TTC549 (cell line): ENCODE measurements around the gene MAEL.

Source experiments
- FAIRE-seq: peaks from 2 replicates; lab custom pipeline; 2012; peaks lifted over from hg19 to GRCh38; lab: Jason Lieb, UNC

Gene MAEL

DNA sequence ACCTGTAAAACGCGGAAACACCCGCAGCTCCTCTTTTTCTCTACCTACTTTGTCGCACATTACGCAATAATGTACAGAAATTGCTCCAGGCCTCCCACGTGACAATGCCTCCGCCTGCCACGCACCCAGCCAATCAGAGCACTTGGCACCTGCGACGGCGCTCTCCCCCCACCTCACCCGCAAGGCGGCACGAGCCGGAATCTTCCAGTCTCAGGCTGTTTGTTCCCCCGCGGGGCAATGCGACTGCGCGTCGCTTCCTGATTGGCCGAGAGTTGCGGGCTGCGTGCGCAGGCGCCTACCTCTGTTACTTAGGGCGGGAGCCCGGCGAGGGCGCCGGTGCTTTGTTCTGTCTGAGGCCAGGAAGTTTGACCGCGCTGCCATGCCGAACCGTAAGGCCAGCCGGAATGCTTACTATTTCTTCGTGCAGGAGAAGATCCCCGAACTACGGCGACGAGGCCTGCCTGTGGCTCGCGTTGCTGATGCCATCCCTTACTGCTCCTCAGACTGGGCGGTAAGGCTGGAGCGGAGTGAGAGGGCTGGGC is at the start of gene MAEL:
Gene MAEL (plus strand): TSS at position 307 of the 542 bp plus-strand sequence. CDS start 73 bp downstream, at position 380.
- no peak for FAIRE-seq

- no peak for FAIRE-seq
Measured at GRCh38 chr1:166939741-166940375, 49.2 kb upstream of the MAEL start.

DNA sequence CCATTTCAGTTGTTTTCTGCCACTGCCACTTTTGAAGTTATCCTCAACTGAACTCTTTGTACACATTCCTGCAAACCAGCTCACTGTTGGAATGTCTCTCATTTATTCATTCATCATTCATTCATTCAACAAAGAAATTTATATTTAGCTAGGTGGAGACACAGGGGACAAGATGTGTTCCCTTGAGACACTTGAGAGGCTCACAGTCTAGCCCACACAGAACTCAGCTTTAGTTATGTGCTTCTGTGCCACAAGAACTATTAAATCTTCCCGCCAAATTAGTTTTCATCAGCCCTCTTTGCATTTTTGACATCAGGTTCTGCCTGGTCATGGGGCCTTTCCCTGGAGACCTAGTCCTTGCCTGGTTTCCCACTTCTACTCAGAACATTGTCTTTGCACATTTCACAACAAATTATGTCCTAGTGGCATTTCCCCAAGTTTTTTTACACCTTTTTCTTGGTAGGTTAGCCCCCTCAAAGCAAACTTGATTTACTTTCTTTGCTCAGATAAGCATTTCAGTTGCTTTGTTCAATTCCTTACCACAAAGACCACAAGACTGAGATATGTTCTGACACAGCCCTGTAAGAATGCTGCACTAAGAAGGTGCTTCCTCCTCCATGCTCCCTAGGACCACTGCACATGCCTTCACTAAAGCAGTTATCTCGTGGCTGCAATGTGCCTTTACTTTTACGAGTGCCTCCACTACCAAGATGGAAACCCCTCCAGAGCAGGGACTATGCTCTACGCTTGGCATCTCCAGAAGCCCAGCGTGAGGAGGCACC is 44.7 kb upstream of the MAEL start:
- no peak for FAIRE-seq

GRCh38 chr1:166947398-166948043 is 41.6 kb upstream of the MAEL start:
- FAIRE-seq = no peak

DNA sequence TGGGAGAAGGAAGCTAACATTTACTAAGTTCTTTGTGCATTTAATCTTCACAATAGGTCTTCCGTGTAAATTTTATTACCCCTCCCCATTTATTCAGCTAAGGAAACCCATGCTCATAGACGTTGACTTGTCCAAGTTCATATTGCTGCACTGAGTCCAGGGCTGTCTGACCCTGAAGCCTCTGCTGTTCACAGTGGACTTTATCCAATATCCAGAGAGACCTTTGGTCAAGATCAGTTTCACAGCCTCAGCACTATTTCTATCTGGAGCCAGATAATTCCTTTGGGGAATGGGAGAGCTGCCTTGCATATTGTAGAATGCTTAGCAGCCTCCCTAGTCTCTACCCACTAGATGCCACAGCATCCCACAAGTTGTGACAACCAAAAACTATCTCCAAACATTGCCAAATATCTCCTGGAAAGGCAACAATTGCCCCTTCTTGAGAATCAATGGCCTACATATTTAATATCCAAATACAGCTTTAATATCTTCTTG is 40.2 kb upstream of the MAEL start:
- FAIRE-seq = no peak

DNA sequence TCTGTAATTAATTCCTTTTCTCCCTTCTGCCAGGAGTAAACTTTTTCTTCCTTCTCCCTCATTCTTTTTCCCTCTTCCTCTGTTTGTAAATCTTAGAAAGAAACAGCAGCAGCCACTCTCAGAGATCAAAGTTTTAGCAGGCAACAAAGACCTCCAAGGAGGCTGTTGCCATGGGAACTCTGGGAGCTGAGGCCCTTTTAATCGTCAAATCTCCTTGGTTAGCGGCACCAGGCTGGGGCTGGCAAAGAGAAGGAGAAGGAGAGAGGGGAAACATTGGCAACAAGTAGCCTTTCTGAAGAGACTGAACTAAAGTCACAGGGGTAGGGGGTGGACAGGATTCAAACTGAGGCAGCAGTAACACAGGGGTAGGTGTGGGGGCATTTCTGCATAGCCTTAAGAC is 38.9 kb upstream of the MAEL start:
- FAIRE-seq = no peak

DNA sequence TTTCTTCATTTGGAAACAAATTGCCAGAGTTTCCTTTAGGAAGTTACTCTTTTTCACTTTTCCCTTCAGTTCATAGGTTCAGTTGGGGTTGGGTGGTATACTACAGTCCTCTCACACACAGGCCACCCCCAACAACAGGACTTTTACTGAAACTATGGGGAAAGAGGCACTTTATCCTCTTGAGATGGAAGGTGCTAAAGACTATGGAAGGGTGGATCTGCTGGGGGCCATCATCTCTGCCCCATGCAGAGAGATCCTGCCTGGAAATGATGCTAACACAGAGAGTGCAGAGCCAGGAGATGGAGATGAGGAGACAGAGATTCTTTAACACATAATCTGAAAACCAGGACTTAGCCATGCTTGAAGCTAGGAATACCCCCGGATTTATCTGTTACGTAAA is 38.0 kb upstream of the MAEL start:
- FAIRE-seq = no peak

DNA sequence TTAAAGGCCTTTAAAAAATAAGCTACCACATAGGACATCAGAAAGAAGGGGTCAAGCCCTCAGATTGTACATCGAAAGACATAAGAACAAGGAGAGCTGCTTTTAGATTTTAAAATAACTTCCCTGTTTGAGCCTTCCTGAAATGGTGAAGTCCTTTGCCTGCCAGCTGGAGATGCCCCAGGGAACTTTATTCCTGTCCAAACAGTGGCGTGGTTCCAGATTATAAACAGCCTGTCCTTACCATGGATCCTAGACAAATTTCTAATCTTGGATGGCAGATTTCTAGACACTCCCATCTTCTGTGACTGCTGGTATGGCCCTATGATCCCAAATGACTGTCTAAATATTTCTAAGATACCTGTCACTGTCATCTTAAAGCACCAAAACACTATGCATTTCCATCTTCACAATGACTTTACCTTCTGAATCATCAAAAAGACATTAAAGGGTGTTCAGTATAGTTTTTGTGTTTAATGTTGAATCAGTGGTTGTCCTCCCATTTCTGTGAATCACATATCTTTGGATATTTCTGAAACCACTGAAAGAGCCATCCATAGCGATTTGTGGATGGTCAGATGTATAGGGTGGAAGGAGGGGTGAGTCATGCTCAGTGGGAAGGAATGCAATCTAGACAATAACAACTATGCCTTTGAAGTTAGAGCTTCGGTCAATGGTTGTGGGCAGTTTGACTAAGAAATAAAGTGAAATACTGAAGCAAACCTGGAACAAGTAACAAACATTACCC is 36.9 kb upstream of the MAEL start:
- FAIRE-seq = no peak

DNA sequence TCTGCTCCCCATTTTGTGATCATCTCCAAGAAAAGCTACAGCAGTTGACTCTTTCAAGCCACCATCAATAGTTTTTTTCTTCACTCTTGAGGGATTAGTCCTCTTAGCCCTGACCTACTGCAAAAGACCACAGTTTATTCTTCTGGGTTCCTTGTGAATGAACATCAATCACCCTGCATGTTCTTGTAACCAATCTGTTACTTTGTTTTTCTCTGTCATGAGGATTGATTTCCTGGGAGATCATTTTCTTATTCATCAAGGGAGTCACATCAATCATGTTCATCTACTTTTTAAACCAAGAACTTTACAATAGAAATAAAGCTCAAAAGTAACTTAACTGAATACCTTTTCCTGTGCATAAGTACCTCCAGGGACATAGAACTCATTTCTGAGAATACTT is 35.6 kb upstream of the MAEL start:
- no peak for FAIRE-seq

DNA sequence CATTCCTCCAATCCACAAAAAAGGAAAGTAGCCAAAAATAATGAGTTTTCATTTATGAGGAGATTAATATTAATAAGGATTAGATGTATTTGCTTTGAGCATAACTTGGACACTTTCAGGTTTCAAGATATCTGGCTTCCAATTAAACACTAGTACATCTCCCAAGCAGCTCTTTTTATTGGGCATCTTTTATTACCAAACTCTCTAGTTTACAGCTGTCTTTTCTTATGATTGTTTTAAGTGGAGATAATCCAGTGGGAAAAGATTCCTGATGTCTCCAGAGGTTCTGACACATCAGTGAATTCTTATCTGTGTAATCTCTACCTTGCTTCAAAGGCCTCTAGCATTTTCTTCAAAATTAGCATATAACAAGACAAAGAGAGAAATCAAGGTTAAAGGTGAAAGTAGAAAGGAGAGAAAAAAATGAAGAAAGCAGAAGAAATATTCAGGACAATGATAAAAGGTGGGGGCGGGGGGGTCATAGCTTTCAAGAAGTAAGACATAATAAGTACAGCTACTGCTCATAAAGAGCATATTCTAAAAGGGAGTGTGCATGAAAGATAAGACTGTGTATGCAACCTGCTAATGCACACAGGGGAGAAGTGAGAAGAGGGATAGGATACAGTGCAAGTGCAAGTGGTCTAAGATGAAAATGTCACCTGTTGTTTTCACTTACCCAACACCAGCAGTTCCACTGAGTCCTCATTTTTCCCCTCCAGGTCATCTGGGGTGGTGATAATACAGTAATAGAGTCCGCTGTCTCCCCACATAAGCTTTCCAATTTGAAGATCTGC is 32.8 kb upstream of the MAEL start:
- no peak for FAIRE-seq

DNA sequence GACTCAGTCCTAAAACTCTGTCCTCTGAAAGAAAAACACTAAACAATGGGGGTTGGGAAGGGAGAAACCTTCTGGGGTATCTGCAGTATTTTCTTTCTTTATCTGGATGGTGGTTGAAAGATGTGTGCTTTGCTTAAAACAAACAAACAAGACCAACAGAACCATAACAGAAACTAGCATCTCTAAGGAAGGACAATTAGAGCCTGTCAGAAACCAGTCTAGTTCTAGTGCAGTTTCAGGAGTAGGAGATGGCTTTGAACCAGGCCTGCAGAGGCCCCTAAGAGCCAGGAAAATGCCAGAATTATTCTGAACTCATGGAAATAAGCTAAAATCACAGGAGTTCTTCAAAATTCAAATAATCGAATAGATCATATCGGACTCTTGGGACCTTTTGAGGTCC is 32.2 kb upstream of the MAEL start:
- FAIRE-seq = no peak

- FAIRE-seq = no peak
Measured at GRCh38 chr1:166960858-166961474, 28.1 kb upstream of the MAEL start.

- no peak for FAIRE-seq
Measured at GRCh38 chr1:166969074-166969677, 19.9 kb upstream of the MAEL start.

- no peak for FAIRE-seq
Measured at GRCh38 chr1:166971252-166971651, 17.8 kb upstream of the MAEL start.

DNA sequence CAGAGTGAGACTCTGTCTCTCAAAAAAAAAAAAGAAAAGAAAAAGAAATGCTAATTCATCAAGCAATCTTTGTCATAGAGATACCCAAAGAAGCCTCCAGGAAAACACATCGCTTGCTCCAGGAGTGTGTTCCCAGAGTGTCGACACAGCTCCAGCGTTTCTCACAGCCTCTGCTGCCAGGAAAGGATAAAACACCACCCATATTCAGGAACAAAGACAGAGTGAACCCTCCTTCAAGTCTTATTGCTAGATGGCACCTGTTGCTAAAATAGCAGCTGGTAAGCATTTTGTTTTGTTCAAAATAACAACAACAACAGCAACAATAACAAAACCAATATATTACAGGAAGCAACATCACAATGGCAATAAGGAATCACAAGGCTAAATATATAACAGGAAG is 16.9 kb upstream of the MAEL start:
- FAIRE-seq = no peak

DNA sequence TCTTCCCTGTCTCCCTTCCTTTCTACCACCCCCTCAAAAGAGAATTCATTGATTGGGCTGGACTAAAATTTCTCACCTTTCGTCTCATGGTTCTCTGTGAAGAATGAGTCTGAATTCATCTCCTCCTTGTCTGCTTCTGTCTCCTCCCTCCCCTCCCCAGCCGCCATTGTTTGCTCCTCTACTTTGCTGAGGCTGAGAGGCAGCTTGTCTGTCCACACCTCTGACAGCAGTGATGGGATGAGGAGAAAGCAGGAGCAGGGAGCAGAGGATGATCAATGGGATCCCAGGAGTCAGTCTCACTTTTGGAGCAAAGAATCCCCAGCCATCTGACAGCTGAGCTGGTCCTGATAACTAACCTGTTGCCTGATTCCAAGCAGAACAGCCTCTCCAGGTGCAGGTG is 16.3 kb upstream of the MAEL start:
- FAIRE-seq = no peak

GRCh38 chr1:166974647-166975345 is 14.3 kb upstream of the MAEL start:
- FAIRE-seq = no peak

GRCh38 chr1:166975361-166976129 is 13.5 kb upstream of the MAEL start, which contains the start of gene ILDR2:
Gene ILDR2, minus strand, starts transcription at chr1:166975540. Its CDS starts 272 bp downstream, at chr1:166975268.
- FAIRE-seq = no peak

DNA sequence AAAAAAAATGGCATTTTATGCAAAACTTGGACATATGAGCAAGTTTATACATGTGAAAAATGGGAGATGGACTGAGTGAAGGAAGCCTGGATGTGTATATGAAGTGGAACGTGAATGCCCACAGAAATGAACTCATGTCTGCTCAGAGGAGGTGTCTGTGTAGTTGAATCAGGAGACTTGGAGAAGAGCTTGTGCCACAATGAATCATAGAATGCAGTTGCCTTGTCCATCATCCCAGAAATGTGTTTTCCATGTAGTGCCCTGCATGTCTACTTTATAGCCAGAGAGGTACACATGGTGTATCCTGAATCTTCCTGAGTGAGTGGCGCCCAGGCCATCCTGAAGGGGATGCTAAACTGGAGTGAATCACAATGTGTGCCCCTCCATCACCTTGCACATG is 11.1 kb upstream of the MAEL start:
- no peak for FAIRE-seq
